Fibroblast of peridontal ligament (primary cell): ENCODE results near the gene ATG4C.
"Not testable (repeated sequence)": the region's sequence is repeated elsewhere in the genome, so short reads cannot be mapped to it uniquely, and the experiment has no call there.

Experiments used
- DNase-seq: peaks from one replicate; pipeline ENCODE4 v3.0.0-alpha.2; 2010; ENCODE audit errors: extremely low read depth

Gene ATG4C

GRCh38 chr1:62783736-62784508 is at the start of gene ATG4C:
ATG4C (plus strand) TSS chr1:62784132; CDS start chr1:62803787, 19,655 bp downstream.
- DNase-seq, result peak; percentile 97

GRCh38 chr1:62735491-62736171 is 48.3 kb upstream of the ATG4C start:
- DNase-seq, result peak; percentile 94

GRCh38 chr1:62740701-62741100 is 43.2 kb upstream of the ATG4C start:
- DNase-seq, result not testable (repeated sequence)

- DNase-seq, result peak; percentile 52
These were observed 39.0 kb upstream of the ATG4C start for GRCh38 chr1:62744611-62745577.

GRCh38 chr1:62746086-62746808 is 37.7 kb upstream of the ATG4C start:
- peak; percentile 82 for DNase-seq

GRCh38 chr1:62746809-62747138 is 37.2 kb upstream of the ATG4C start:
- no peak for DNase-seq

GRCh38 chr1:62753031-62753965 is 30.6 kb upstream of the ATG4C start:
- no peak for DNase-seq

GRCh38 chr1:62754938-62755337 is 29.0 kb upstream of the ATG4C start:
- not testable (repeated sequence) for DNase-seq

- DNase-seq, result not testable (repeated sequence)
These were observed 27.6 kb upstream of the ATG4C start for GRCh38 chr1:62756255-62756884.

- DNase-seq, result not testable (repeated sequence)
These were observed 24.6 kb upstream of the ATG4C start for GRCh38 chr1:62759232-62759875.

GRCh38 chr1:62760021-62760782 is 23.7 kb upstream of the ATG4C start:
- DNase-seq, result not testable (repeated sequence)

GRCh38 chr1:62761223-62761870 is 22.6 kb upstream of the ATG4C start:
- DNase-seq, result not testable (repeated sequence)

GRCh38 chr1:62762027-62762426 is 21.9 kb upstream of the ATG4C start:
- DNase-seq, result not testable (repeated sequence)

- DNase-seq, result no peak
These were observed 18.0 kb upstream of the ATG4C start for GRCh38 chr1:62765981-62766380.

GRCh38 chr1:62768551-62768950 is 15.4 kb upstream of the ATG4C start:
- not testable (repeated sequence) for DNase-seq

GRCh38 chr1:62772607-62773295 is 11.2 kb upstream of the ATG4C start:
- no peak for DNase-seq

- DNase-seq, result no peak
These were observed 9.9 kb upstream of the ATG4C start for GRCh38 chr1:62774006-62774405.
